NCI-H2171 treated with DMSO at 0.1 percent for 48 hours (cell line): ENCODE data around the gene SBK2.

Experiments used
- DNase-seq: peaks from one replicate; lab custom pipeline; 2025; lab: John Stamatoyannopoulos, UW

SBK2 gene

DNA sequence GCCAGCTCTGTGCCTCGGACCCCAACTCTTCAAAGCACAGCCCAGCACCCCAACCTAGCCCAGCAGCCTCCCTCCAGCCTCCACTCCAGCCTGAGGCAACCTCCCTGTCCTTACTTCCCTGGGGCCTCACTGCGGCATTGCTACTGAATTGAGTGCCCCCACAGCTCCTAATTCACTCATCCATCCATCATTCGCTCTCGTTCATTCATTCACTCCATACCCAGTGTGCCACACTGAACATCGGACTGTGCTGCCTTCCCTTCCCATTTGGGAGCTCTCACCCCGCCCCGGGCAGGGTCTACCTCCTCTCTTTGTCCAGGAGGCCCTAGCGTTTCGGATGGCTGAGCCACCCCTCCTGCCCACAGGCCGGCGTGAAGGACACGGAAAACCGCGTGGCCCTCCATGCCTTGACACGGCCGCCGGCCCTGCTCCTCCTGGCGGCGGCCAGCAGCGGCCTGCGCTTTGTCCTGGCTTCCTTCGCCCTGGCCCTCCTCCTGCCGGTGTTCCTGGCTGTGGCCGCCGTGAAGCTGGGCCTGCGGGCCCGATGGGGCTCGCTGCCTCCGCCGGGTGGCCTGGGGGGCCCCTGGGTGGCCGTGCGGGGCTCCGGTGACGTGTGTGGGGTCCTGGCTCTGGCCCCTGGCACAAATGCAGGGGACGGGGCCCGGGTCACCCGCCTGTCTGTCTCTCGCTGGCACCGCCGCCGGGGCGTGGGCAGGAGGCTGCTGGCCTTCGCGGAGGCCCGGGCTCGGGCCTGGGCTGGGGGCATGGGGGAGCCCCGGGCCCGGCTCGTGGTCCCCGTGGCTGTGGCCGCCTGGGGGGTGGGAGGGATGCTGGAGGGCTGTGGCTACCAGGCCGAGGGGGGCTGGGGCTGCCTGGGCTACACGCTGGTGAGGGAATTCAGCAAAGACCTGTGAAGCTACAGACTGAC, 50.6 kb downstream of the SBK2 start:
- DNase-seq: no peak

DNA sequence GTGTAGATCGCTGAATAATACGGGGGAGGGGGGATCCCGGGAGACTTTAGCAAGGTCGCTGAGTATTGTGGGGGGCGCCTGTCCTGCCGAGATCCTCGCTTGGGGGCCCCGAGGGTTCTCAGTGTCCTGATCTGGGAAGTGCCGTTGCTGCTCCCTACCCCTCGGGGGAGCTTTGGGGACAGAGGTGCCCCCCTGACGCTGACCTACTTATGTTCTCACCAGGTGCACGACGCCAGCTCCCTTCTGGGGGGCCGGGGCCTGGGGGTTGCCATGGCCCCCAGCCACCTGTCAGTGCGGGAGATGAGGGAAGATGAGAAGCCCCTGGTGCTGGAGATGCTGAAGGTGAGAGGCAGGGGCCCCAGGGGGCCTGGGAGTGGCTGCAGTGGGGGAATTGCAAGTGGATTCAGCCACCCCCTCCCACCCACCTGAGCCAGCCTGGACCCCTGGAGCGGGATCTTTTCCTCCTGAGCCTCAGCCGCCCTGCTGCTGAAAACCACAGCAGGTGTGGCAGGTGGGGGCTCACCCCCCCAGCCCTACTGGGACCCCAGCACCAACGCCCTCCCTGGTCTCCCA, 51.4 kb downstream of the SBK2 start:
- peak; percentile 95 for DNase-seq

DNA sequence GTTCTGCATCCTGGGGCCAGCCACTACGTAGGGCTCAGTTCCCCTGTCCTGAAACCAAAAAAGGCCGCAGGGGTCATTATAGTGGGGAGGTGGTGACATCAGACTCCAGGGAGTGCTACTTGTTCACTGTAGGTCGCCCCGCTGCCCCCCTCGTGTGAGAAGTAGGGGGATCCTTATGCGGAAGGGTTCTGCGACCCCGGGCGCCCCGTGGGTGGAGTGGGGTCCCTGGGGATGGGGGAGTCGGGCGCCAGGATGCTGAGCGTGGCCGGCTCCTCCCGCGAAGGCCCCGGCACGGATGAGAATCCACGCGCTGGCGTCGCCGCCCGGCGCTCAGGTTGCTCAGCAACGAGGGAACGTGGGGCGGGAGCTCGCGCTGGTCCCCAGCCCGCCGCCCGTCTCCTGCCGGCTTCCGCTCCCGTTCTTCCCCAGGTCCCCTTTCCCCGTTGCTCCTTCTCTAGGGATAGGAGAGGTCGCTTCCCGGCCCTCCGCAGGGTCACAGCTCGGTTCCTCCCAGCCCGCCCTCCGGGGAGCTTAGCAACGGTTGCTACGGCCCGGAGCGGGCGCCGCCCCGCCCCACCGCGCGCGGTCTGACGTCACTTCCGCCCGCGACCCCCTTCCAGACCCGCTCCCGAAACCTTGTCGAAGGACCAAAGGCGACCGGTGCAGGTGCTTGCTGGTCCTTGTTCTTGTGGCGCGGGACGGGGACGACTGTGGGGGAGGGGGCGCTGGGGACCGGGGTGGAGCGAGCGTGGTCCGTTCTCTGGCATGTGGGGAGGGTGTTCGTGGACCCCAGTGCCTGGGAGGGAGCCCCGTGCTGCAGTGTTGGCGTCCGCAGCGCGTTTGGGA, 52.1 kb downstream of the SBK2 start, which contains the start of gene NAT14:
NAT14 (plus strand) TSS at position 596 of the 846 bp plus-strand sequence. CDS start 521 bp downstream, outside the sequence.
- peak; percentile 88 for DNase-seq

DNA sequence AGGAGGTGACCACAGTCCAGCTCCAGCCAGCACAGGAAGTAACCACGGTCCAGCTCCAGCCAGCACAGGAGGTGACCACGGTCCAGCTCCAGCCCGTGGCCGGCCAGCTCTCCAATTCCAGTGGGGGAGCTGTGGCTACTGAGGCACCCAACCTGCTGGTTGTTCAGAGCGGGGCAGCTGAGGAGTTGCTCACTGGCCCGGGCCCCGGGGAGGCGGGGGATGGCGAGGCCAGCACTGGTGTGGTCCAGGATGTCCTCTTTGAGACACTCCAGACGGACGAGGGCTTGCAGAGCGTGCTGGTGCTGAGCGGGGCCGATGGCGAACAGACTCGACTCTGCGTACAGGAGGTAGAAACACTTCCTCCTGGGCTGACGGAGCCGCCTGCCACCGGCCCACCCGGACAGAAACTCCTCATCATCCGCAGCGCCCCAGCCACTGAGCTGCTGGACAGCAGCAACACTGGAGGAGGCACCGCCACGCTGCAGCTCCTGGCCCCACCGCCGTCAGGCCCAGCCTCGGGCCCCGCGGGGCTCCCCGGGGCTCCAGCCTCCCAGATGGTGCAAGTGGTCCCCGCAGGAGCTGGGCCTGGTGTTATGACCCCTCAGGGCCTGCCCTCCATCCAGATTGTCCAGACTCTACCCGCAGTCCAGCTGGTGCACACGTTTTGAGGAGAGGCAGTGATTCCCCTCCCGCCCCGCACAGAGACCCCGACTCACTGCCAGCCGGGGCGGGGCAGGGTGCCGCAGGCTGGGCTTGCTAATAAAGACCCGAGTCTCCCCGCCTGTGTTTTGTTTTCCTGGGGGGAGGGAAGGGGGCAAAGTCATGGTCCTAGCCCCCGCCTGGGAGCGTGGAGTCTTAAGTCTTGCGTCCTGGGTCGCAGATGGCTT, 53.0 kb downstream of the SBK2 start:
- DNase-seq: no peak

DNA sequence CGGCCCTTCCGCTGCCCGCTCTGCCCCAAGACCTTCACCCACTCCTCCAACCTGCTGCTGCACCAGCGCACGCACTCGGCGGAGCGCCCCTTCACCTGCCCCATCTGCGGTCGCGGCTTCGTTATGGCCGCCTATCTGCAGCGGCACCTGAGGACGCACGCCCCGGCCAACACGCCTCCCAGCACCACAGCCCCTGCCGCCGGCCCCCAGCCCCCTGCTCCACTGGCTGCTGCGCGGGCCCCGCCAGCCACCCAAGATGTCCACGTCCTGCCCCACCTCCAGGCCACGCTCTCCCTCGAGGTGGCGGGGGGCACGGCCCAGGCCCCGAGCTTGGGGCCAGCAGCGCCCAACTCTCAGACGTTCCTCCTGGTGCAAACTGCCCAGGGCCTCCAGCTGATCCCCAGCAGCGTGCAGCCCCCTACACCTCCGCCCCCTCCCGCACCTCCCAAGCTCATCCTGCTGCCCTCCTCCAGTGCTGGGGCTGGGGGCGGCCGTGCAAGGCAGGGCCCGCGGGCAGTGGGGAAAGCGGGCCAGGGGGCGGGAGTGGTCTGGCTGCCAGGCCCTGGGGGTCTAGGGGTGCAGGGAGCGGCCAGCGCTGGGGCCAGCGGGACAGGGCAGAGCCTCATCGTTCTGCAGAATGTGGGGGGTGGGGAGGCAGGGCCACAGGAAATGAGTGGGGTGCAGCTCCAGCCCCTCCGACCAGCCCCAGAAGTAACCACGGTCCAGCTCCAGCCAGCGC, 53.8 kb downstream of the SBK2 start:
- DNase-seq: no peak

DNA sequence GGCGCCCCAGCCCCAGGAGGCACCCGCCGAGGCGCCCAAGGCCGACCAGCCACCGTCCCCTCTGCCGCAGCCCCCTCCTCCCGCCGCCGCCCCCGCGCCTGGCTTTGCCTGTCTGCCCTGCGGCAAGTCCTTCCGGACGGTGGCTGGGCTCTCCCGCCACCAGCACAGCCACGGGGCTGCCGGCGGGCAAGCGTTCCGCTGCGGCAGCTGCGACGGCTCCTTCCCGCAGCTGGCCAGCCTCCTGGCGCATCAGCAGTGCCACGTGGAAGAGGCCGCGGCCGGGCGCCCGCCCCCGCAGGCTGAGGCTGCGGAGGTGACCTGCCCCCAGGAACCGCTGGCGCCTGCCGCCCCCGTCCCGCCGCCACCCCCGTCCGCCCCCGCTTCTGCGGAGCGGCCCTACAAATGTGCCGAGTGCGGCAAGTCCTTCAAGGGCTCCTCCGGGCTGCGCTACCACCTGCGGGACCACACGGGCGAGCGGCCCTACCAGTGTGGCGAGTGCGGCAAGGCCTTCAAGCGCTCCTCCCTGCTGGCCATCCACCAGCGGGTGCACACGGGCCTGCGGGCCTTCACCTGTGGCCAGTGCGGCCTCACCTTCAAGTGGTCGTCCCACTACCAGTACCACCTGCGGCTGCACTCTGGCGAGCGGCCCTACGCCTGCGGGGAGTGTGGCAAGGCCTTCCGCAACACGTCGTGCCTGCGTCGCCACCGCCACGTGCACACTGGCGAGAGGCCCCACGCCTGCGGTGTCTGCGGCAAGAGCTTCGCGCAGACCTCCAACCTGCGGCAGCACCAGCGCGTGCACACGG, 54.6 kb downstream of the SBK2 start:
- no peak for DNase-seq

DNA sequence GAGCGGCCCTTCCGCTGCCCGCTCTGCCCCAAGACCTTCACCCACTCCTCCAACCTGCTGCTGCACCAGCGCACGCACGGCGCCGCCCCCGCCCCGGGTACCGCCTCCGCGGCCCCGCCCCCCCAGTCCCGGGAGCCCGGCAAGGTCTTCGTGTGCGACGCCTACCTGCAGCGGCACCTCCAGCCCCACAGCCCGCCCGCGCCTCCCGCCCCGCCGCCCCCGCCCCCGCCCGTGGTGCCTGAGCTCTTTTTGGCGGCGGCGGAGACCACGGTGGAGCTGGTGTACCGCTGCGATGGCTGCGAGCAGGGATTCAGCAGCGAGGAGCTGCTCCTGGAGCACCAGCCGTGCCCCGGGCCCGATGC, 55.2 kb downstream of the SBK2 start:
- DNase-seq: no peak

DNA sequence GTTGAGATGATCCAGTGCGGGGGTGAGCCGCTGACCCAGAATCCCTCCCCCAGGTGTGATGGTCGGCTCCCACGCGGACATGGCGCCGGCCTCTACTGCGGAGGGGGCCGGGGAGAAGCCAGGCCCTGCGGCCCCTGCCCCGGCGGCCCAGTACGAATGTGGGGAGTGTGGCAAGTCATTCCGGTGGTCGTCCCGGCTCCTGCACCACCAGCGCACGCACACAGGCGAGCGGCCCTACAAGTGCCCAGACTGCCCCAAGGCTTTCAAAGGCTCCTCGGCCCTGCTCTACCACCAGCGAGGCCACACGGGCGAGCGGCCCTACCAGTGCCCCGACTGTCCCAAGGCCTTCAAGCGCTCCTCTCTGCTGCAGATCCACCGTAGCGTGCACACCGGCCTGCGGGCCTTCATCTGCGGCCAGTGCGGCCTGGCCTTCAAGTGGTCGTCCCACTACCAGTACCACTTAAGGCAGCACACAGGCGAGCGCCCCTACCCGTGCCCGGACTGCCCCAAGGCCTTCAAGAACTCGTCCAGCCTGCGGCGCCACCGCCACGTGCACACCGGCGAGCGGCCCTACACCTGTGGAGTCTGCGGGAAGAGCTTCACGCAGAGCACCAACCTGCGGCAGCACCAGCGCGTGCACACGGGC, 55.7 kb downstream of the SBK2 start:
- DNase-seq: no peak

DNA sequence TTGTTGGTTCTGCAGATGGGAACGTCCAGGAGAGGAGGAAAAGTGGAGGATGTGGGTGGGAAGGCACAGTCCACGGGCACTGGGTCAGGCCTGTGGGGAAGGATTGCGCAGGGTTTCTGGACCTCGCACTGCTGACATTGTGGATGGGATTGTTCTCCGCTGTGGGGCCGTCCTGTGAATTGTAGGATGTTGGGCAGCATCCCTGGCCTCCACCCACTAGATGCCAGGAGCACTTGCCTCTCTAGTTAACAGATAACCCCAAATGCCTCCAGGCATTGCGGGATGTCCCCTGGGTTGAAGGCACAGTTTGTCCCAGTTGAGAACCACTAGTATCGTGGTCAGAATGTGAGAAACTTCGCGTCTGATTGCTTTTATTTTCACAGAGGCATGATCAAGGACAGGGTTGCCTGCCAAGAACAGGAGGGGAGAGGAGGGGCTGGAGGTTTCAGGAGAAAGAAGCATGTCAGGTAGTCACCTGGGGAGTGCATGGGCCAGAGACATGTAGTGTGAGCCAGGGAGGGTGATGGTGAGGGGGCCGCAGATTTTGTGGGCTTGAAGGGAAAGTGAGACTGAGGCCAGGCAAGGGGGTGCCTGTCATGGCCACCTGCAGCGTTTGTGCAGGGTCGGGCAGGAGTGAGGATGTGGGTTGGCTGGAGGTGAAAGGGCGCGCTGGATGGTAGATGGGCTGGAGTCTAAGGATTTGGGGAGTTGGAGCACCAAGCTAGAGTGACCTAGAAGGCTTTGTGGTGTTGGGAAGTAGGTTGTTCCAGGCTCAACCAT, 57.3 kb downstream of the SBK2 start:
- DNase-seq: no peak

DNA sequence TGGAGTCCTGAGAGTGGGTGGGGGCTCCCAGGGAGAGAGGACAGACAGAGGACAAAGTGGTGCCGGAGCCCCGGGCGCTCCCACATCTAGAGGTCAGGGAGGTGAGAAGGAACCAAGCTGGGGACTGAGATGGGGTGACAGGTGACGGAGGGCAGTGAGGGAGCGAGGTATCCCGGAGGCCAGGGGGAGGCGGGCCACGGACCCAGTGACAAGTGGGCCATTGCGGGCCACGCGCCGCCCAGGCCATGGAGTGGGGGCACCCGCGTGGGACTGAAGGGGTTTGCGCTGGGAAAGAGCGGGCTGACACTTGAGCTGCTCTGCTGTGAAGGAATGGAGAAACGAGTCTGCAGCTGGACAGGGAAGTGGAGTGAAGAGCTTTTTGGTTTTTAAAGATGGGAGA, 57.9 kb downstream of the SBK2 start:
- no peak for DNase-seq
